Measurements from ENCODE around the gene USP6NL.

DNA sequence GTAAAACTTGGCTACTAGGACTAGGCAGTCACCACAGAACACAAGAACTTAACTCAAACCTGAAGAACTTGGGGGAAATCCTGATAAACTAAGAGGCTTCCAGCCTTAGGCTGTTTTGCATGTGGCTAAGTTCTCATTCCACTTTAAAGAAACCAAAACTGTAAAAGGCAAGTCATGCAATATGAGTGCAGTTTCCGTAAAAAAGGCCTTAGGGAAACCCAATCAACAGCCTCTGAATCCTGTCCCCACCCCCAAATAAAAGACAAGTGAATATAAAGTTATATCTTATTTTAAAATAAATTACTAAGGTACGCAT lies 95.1 kb downstream of the USP6NL start:
- TF ChIP-seq EZH2 (IDR thresholded peaks at IDR 0.05): no peak
- no peak; the same call in 1 of the 2 replicates for TF ChIP-seq POLR2AphosphoS5 (IDR thresholded peaks at IDR 0.05; ENCODE audit: borderline replicate concordance, low read depth, low read length)

Data from SK-N-MC (cell line).